Uterus (tissue), 2 donors: ENCODE results near the gene NEK8.

Experiments used
- CTCF ChIP-seq, 4 experiments: fragments of 200-600 bp in 2 of 4; fragments of 450-650 bp in 2 of 4; sonication (generic) in 2 of 4; IDR thresholded peaks; one replicate each; pipeline ENCODE4 v1.5.1; 2016 to 2019; ENCODE audit warnings: antibody characterized with exemption in 4 of 4, mild to moderate bottlenecking in 2 of 4, moderate library complexity in 1 of 4
- POLR2A ChIP-seq, 2 donors: fragments of 450-650 bp; IDR thresholded peaks; one replicate each; pipeline ENCODE4 v1.6.1; 2016; ENCODE audit warnings: antibody characterized with exemption in 2 of 2, mild to moderate bottlenecking in 1 of 2, moderate library complexity in 1 of 2

GRCh38 chr17:28765038-28765437 is 36.5 kb downstream of the NEK8 start:
- TF ChIP-seq CTCF (IDR thresholded peaks at IDR 0.05) (no peak), POLR2A (IDR thresholded peaks at IDR 0.05) (no peak)
